MCF 10A (cell line): ENCODE results near the gene RERE. TPM values are rescaled to one million over a fixed set of nuclear protein-coding genes. Genes with fewer than 3 reads are reported as not detected.

Experiments used
- BruUV-seq: library from RNA; stranded (reverse); fragments of 400-500 nt; replicated peaks from 2 replicates; lab custom pipeline; 2021; lab: Mats Ljungman, UMichigan
- CTCF ChIA-PET: fragments of 300-600 bp; sonication (Branson Sonifier 250); formaldehyde crosslinking; extraction: SDS; loops from one replicate; lab custom pipeline; 2021; ENCODE audit warnings: antibody characterized with exemption, inconsistent platforms; lab: Yijun Ruan, JAX
- POLR2A ChIA-PET: fragments of 300-600, 350-650 bp; sonication (Branson Sonifier 250); formaldehyde crosslinking; extraction: SDS; loops from one replicate; lab custom pipeline; 2020; ENCODE audit warnings: antibody characterized with exemption, inconsistent platforms; lab: Yijun Ruan, JAX
- DNase-seq: peaks from one replicate; pipeline ENCODE4 v3.0.0-alpha.2; 2018; ENCODE audit not compliant: unreplicated experiment
- H3K27ac Mint-ChIP-seq: one replicate; pipeline ENCODE4 v1.8.0; 2022; ENCODE audit warnings: mild to moderate bottlenecking, low read depth, mixed read lengths; ENCODE audit not compliant: unreplicated experiment
- H3K27me3 Mint-ChIP-seq: one replicate; pipeline ENCODE4 v1.8.0; 2022; ENCODE audit warnings: mixed read lengths; ENCODE audit not compliant: insufficient read depth, unreplicated experiment
- H3K36me3 Mint-ChIP-seq: one replicate; pipeline ENCODE4 v1.8.0; 2022; ENCODE audit warnings: mild to moderate bottlenecking, moderate library complexity, mixed read lengths; ENCODE audit not compliant: insufficient read depth, unreplicated experiment
- H3K4me1 Mint-ChIP-seq: one replicate; pipeline ENCODE4 v1.8.0; 2022; ENCODE audit warnings: mixed read lengths; ENCODE audit not compliant: insufficient read depth, unreplicated experiment
- H3K4me3 Mint-ChIP-seq: one replicate; pipeline ENCODE4 v1.8.0; 2022; ENCODE audit warnings: mild to moderate bottlenecking, moderate library complexity, mixed read lengths; ENCODE audit not compliant: unreplicated experiment
- H3K9me3 Mint-ChIP-seq: one replicate; pipeline ENCODE4 v1.8.0; 2022; ENCODE audit warnings: mixed read lengths; ENCODE audit not compliant: unreplicated experiment
- intact Hi-C: fragments of 100-400 bp; cut with micrococcal nuclease; formaldehyde crosslinking; loops from 2 replicates; pipeline ENCODE4 v1.14.1; 2022
- total RNA-seq: library from RNA; stranded (reverse); gene quantifications from 2 replicates; pipeline ENCODE4 v1.2.3, GENCODE V29; 2022
- TF ChIP-seq, protein P1 (sequence below): fragments of 200-600 bp; IDR thresholded peaks from one replicate; pipeline ENCODE4 v1.8.0; 2022; ENCODE audit warnings: antibody characterized with exemption, mild to moderate bottlenecking; ENCODE audit not compliant: unreplicated experiment

Gene RERE
- total RNA-seq, 1 experiment from 2014 or later: 48.4 TPM

GRCh38 chr1:8458607-8459006 is 358.8 kb downstream of the RERE start:
- POLR2A ChIA-PET: no interaction called here
- no TSS peak for BruUV-seq
- Mint-ChIP-seq H3K27ac (no peak overlapping the region), H3K4me1 (peaks cover 22% of the 10 kb centered on the region), H3K4me3 (no peak overlapping the region), H3K27me3 (no peaks in the 10 kb centered on the region), H3K36me3 (peaks cover 11% of the 10 kb centered on the region), H3K9me3 (no peaks in the 10 kb centered on the region)
- intact Hi-C loops: no loop called here
- TF ChIP-seq, protein P1, sequence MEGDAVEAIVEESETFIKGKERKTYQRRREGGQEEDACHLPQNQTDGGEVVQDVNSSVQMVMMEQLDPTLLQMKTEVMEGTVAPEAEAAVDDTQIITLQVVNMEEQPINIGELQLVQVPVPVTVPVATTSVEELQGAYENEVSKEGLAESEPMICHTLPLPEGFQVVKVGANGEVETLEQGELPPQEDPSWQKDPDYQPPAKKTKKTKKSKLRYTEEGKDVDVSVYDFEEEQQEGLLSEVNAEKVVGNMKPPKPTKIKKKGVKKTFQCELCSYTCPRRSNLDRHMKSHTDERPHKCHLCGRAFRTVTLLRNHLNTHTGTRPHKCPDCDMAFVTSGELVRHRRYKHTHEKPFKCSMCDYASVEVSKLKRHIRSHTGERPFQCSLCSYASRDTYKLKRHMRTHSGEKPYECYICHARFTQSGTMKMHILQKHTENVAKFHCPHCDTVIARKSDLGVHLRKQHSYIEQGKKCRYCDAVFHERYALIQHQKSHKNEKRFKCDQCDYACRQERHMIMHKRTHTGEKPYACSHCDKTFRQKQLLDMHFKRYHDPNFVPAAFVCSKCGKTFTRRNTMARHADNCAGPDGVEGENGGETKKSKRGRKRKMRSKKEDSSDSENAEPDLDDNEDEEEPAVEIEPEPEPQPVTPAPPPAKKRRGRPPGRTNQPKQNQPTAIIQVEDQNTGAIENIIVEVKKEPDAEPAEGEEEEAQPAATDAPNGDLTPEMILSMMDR: no peak
- CTCF ChIA-PET: no interaction called here
- DNase-seq: no peak

DNA sequence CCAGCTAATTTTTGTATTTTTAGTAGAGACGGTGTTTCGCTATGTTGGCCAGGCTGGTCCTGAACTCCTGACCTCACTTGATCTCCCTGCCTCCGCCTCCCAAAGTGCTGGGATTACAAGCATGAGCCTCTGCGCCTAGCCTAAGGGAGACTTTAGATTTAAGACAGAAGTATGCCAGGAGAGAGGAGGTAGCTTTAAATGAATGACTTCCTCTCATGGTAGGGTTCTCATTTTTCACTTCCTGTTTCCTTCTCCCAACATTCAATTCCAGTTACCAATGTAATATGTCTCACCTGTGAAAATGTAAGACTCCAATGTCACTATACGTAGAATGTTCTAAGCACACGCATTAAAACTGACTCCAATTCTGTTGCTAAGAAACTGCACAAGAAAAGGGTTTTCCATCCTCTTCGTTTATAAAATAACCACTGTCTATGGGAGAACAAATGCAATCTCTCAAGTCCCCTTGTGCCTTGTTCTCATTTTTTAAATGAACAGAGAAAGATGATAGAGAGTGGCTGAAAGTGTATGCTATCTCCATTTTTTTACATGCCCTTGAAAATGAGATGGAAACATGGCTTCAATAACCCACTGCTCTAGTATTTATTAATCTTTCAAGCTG is 359.6 kb downstream of the RERE start:
- ChIA-PET POLR2A (interaction anchor here (2.2 kb wide), 1 partner anchor 68 kb away, joined by 6 read pairs; no protein-coding TSS in a partner anchor), CTCF (interaction anchor here (0.8 kb wide), 1 partner anchor 24 kb away, joined by 3 read pairs; no protein-coding TSS in a partner anchor)
- no peak overlapping the region for H3K4me3 Mint-ChIP-seq
- DNase-seq: no peak
- H3K9me3 Mint-ChIP-seq: no peaks in the 10 kb centered on the region
- TF ChIP-seq, protein P1: no peak
- H3K36me3 Mint-ChIP-seq: peaks cover 11% of the 10 kb centered on the region
- no peaks in the 10 kb centered on the region for H3K27me3 Mint-ChIP-seq
- no TSS peak for BruUV-seq
- H3K4me1 Mint-ChIP-seq: peaks cover 17% of the 10 kb centered on the region
- intact Hi-C loops: no loop called here
- peak overlapping the region; percentile 16 for H3K27ac Mint-ChIP-seq

GRCh38 chr1:8456991-8457390 is 360.4 kb downstream of the RERE start:
- no peaks in the 10 kb centered on the region for H3K27me3 Mint-ChIP-seq
- peaks cover 11% of the 10 kb centered on the region for H3K36me3 Mint-ChIP-seq
- TF ChIP-seq, protein P1: no peak
- intact Hi-C loops: no loop called here
- POLR2A ChIA-PET: interaction anchor here (0.9 to 2.2 kb wide), 3 partner anchors 26 to 246 kb away, joined by 3 to 6 read pairs (median 4); no protein-coding TSS in a partner anchor
- peak overlapping the region; percentile 76 for H3K27ac Mint-ChIP-seq
- no peak overlapping the region for H3K4me3 Mint-ChIP-seq
- CTCF ChIA-PET: no interaction called here
- H3K4me1 Mint-ChIP-seq: peaks cover 17% of the 10 kb centered on the region
- H3K9me3 Mint-ChIP-seq: no peaks in the 10 kb centered on the region
- DNase-seq: no peak
- no TSS peak for BruUV-seq

GRCh38 chr1:8456308-8456912 is 361.0 kb downstream of the RERE start:
- TF ChIP-seq, protein P1: no peak
- peaks cover 11% of the 10 kb centered on the region for H3K36me3 Mint-ChIP-seq
- intact Hi-C loops: no loop called here
- no TSS peak for BruUV-seq
- H3K9me3 Mint-ChIP-seq: no peaks in the 10 kb centered on the region
- peaks cover 17% of the 10 kb centered on the region for H3K4me1 Mint-ChIP-seq
- ChIA-PET POLR2A (interaction anchor here (0.9 to 2.2 kb wide), 7 partner anchors 14 to 247 kb away, joined by 3 to 8 read pairs (median 4); no protein-coding TSS in a partner anchor), CTCF (interaction anchor here (1.0 kb wide), 1 partner anchor 16 kb away, joined by 4 read pairs; no protein-coding TSS in a partner anchor)
- H3K4me3 Mint-ChIP-seq: no peak overlapping the region
- H3K27me3 Mint-ChIP-seq: no peaks in the 10 kb centered on the region
- peak overlapping the region; percentile 76 for H3K27ac Mint-ChIP-seq
- peak; percentile 44 for DNase-seq
